Testis (tissue), 3 donors: ENCODE results near the gene ZBTB2. TPM values are rescaled to one million over a fixed set of nuclear protein-coding genes. Genes with fewer than 3 reads are reported as not detected.

Experiments used
- DNase-seq: peaks from one replicate; pipeline ENCODE4 v3.0.0-alpha.2; 2019
- H3K27ac ChIP-seq, 2 donors: fragments of 200-600 bp; sonication (generic); one replicate each; pipeline ENCODE4 v1.5.1; 2019
- H3K27me3 ChIP-seq: fragments of 200-600 bp; sonication (generic); one replicate; pipeline ENCODE4 v1.5.1; 2019
- H3K36me3 ChIP-seq: fragments of 200-600 bp; sonication (generic); one replicate; pipeline ENCODE4 v1.5.1; 2017; ENCODE audit warnings: low read depth; ENCODE audit errors: missing control alignments
- H3K4me1 ChIP-seq: fragments of 200-600 bp; sonication (generic); one replicate; pipeline ENCODE4 v1.5.1; 2019
- H3K4me3 ChIP-seq, 2 donors: fragments of 200-600 bp; sonication (generic); one replicate each; pipeline ENCODE4 v1.5.1; 2017 to 2019
- H3K9me3 ChIP-seq: fragments of 200-600 bp; sonication (generic); one replicate; pipeline ENCODE4 v1.5.1; 2017
- CTCF ChIP-seq, 3 experiments: fragments of 450-650 bp in 2 of 3; fragments of 200-600 bp in 1 of 3; sonication (generic) in 1 of 3; IDR thresholded peaks; one replicate each; pipeline ENCODE4 v1.5.1; 2016 to 2019; ENCODE audit warnings: antibody characterized with exemption in 3 of 3, mild to moderate bottlenecking in 2 of 3, moderate library complexity in 1 of 3
- POLR2A ChIP-seq: fragments of 450-650 bp; IDR thresholded peaks from one replicate; pipeline ENCODE4 v1.6.1; 2017; ENCODE audit warnings: antibody characterized with exemption, mild to moderate bottlenecking, moderate library complexity
- WGBS, 2 donors: methylation state at CpG; one replicate each; pipeline ENCODE4 v1.1.5; 2018; 5-methylcytosine and 5-hydroxymethylcytosine counted together
- intact Hi-C: fragments of 100-400 bp; cut with DNase I; formaldehyde crosslinking; loops from one replicate; pipeline ENCODE4 v1.15.1; 2023; ENCODE audit warnings: low total_unique reads
- polyA plus RNA-seq: library from polyadenylated mRNA; stranded (reverse); fragments of 350-450 nt; fragmentation: Illumina TruSeq; extraction: RNeasy Lipid Tissue Mini Kit (QIAGEN cat#74804); gene quantifications from one replicate; pipeline ENCODE4 v1.2.3, GENCODE V29; 2014; ENCODE audit warnings: low read depth, low replicate concordance; ENCODE audit not compliant: insufficient read depth
- total RNA-seq, 2 donors: library from RNA; depleted of rRNA; stranded (reverse); fragments of >200 nt; gene quantifications; one replicate each; pipeline ENCODE4 v1.2.3, GENCODE V29; 2016

The ZBTB2 gene
- total and polyA plus RNA-seq, 3 donors from 2014 or later = 13.0 to 14.7 (median 14.7) TPM

- intact Hi-C loops = no loop called here
- Histone ChIP-seq H3K4me3 (no peak overlapping the region), H3K27ac (no peak overlapping the region), H3K27me3 (no peaks in the 10 kb centered on the region), H3K9me3 (no peaks in the 10 kb centered on the region), H3K36me3 (no peaks in the 10 kb centered on the region), H3K4me1 (no peaks in the 10 kb centered on the region)
- TF ChIP-seq POLR2A (no peak), CTCF (IDR thresholded peaks at IDR 0.05) (no peak)
- no peak for DNase-seq
- WGBS, 2 donors = 82 to 86% methylated on average over 14 of the region's 14 CpGs
Measured at GRCh38 chr6:151379933-151380847, 11.2 kb downstream of the ZBTB2 start.

- 81 to 95% methylated on average over 3 of the region's 3 CpGs for WGBS, 2 donors
- no peak overlapping the region for H3K4me3 ChIP-seq
- no peak for DNase-seq
- no peaks in the 10 kb centered on the region for H3K9me3 ChIP-seq
- intact Hi-C loops = no loop called here
- no peaks in the 10 kb centered on the region for H3K4me1 ChIP-seq
- no peaks in the 10 kb centered on the region for H3K27me3 ChIP-seq
- no peak for TF ChIP-seq POLR2A
- no peak for TF ChIP-seq CTCF (IDR thresholded peaks at IDR 0.05)
- H3K27ac ChIP-seq = no peak overlapping the region
- H3K36me3 ChIP-seq = no peaks in the 10 kb centered on the region
Measured at GRCh38 chr6:151377095-151377494, 14.3 kb downstream of the ZBTB2 start.

GRCh38 chr6:151376440-151376839, 14.9 kb downstream of the ZBTB2 start:
- no peaks in the 10 kb centered on the region for H3K9me3 ChIP-seq
- WGBS, 2 donors = 88 to 100% methylated on average over 1 of the region's 1 CpG
- H3K27ac ChIP-seq = no peak overlapping the region
- no peaks in the 10 kb centered on the region for H3K27me3 ChIP-seq
- no peak for DNase-seq
- H3K36me3 ChIP-seq = no peaks in the 10 kb centered on the region
- H3K4me3 ChIP-seq = no peak overlapping the region
- no peaks in the 10 kb centered on the region for H3K4me1 ChIP-seq
- intact Hi-C loops = no loop called here
- no peak for TF ChIP-seq POLR2A
- no peak for TF ChIP-seq CTCF (IDR thresholded peaks at IDR 0.05)

GRCh38 chr6:151375833-151376232, 15.5 kb downstream of the ZBTB2 start:
- H3K27ac ChIP-seq = no peak overlapping the region
- DNase-seq = no peak
- no peaks in the 10 kb centered on the region for H3K4me1 ChIP-seq
- TF ChIP-seq POLR2A (no peak), CTCF (IDR thresholded peaks at IDR 0.05) (no peak)
- no peaks in the 10 kb centered on the region for H3K36me3 ChIP-seq
- intact Hi-C loops = no loop called here
- H3K4me3 ChIP-seq = no peak overlapping the region
- WGBS, 2 donors = 92 to 95% methylated on average over 2 of the region's 2 CpGs
- no peaks in the 10 kb centered on the region for H3K27me3 ChIP-seq
- no peaks in the 10 kb centered on the region for H3K9me3 ChIP-seq
